Astrocyte (in vitro differentiated cells and primary cell): ENCODE results near the gene GAMT.

ENCODE experiments used
- EZH2 ChIP-seq: IDR thresholded peaks from 2 replicates; pipeline ENCODE4 v1.6.1; 2012; ENCODE audit warnings: mild to moderate bottlenecking, low read length, inconsistent platforms; ENCODE audit not compliant: insufficient read depth
- TF ChIP-seq, protein P1 (sequence below): IDR thresholded peaks from 2 replicates; pipeline ENCODE4 v1.5.1; 2011; ENCODE audit warnings: low read depth, mild to moderate bottlenecking, inconsistent platforms, low read length, moderate library complexity; ENCODE audit not compliant: insufficient read depth

DNA sequence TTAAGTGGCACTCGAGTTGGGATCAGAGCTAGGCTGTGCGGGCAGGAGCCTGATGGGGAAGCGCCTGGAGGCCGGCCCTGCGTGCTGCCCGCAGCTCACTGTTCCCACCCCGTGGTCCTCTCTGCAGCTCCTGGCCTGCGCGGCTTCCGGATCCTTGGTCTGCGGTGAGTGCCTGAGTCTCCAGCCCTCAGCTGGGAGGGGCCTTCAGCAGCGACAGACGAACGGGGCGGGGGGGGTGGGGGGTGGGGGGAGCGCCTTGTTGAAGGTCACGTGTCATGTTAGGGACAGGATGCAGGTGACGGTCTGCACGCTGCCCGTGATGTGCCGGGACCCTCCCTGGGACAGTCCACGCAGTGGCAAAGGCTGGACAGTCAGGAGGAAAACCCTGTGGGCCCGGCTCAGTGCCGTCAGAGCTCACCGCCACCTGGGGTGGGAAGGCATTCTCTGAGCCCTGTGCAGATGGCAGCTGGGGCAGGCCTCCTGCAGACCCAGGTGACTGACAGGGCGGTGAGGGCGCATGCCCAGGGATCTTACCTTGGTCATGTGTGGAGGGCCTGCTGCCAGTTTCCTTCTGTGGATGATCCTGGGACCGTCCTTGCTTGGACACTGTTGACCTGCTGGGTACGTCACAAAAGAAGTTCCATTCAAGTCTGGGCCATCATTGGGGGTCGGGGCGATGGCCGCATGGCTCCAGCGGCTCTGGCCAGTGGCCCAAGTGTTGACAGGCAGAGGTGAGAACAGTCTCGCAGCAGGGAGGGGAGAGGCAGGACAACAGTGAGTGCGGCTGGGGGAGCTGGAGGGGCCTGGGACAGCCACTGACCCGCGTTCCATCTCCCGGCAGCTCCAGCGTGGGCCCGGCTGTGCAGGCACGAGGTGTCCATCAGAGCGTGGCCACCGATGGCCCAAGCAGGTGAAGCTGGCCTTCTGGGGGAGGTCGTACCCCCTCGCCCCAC, 13.4 kb downstream of the GAMT start:
- TF ChIP-seq, protein P1, sequence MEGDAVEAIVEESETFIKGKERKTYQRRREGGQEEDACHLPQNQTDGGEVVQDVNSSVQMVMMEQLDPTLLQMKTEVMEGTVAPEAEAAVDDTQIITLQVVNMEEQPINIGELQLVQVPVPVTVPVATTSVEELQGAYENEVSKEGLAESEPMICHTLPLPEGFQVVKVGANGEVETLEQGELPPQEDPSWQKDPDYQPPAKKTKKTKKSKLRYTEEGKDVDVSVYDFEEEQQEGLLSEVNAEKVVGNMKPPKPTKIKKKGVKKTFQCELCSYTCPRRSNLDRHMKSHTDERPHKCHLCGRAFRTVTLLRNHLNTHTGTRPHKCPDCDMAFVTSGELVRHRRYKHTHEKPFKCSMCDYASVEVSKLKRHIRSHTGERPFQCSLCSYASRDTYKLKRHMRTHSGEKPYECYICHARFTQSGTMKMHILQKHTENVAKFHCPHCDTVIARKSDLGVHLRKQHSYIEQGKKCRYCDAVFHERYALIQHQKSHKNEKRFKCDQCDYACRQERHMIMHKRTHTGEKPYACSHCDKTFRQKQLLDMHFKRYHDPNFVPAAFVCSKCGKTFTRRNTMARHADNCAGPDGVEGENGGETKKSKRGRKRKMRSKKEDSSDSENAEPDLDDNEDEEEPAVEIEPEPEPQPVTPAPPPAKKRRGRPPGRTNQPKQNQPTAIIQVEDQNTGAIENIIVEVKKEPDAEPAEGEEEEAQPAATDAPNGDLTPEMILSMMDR, result no peak
- no peak for TF ChIP-seq EZH2
